ENCODE measurements around the gene SMYD3.

- TF ChIP-seq CTCF (IDR thresholded peaks at IDR 0.05; ENCODE audit: insufficient read depth, low read length) (no peak), POLR2AphosphoS5 (IDR thresholded peaks at IDR 0.05; ENCODE audit: low read depth) (no peak), REST (IDR thresholded peaks at IDR 0.05; ENCODE audit: insufficient replicate concordance, low read depth) (no peak)
Observed at GRCh38 chr1:246417152-246417812, 89.8 kb downstream of the SMYD3 start.
